ENCODE results near the gene GRIN2C. TPM values are rescaled to one million over a fixed set of nuclear protein-coding genes. Genes with fewer than 3 reads are reported as not detected.

The GRIN2C gene
- total and polyA plus RNA-seq, 2 of the 4 experiments (the other 2 are of a cell fraction) = 0.22 TPM; not detected in 1

GRCh38 chr17:74903034-74903433 lies 43.3 kb upstream of the GRIN2C start:
- in situ Hi-C loops (cut with MboI; ENCODE audit: low sequenced_read_pairs) = no loop called here
- H3K9me3 ChIP-seq (ENCODE audit: control insufficient read depth, insufficient read depth, low read length) = no peaks in the 10 kb centered on the region
- H3K4me2 ChIP-seq (ENCODE audit: low read depth, low read length) = no peak overlapping the region
- no TSS peak for BruUV-seq (replicated peaks)
- no peak overlapping the region for H3K23ac ChIP-seq (ENCODE audit: low read depth, low read length)
- no peak overlapping the region for H2AFZ ChIP-seq (replicated peaks; ENCODE audit: low read length, poor library complexity)
- no peaks in the 10 kb centered on the region for H3K9me1 ChIP-seq (ENCODE audit: insufficient read depth, low read length)
- H3K14ac ChIP-seq (replicated peaks; ENCODE audit: low read depth, low read length) = no peak overlapping the region
- no peak overlapping the region for H3K4me3 ChIP-seq (ENCODE audit: insufficient read depth, low read depth, low read length)
- no peak for DNase-seq
- no peaks in the 10 kb centered on the region for H4K20me1 ChIP-seq (ENCODE audit: insufficient read depth, low read length)
- no peak overlapping the region for H3K56ac ChIP-seq (ENCODE audit: extremely low read depth, insufficient read depth, low read length)
- H2BK15ac ChIP-seq (ENCODE audit: low read depth, low read length) = no peak overlapping the region
- H2BK120ac ChIP-seq (ENCODE audit: low read depth, low read length) = no peak overlapping the region
- no peak overlapping the region for H3K4ac ChIP-seq (ENCODE audit: low read depth, low read length)
- no peaks in the 10 kb centered on the region for H3K79me1 ChIP-seq (ENCODE audit: low read depth in 1 of 2, low read length in 2 of 2)
- intact Hi-C loops (cut with micrococcal nuclease) = no loop called here
- H3K4me1 ChIP-seq (ENCODE audit: control insufficient read depth, insufficient read depth, low read length) = no peaks in the 10 kb centered on the region
- H2BK20ac ChIP-seq (ENCODE audit: low read depth, low read length) = no peak overlapping the region
- no peak overlapping the region for H3K18ac ChIP-seq (ENCODE audit: low read depth, low read length)
- H4K5ac ChIP-seq (ENCODE audit: low read depth, low read length) = no peak overlapping the region
- H3K27me3 ChIP-seq (ENCODE audit: control insufficient read depth, insufficient read depth, low read length) = peaks cover 38% of the 10 kb centered on the region
- H2BK5ac ChIP-seq (ENCODE audit: low read depth, low read length, poor library complexity, severe bottlenecking) = no peak overlapping the region
- H2AK9ac ChIP-seq (replicated peaks; ENCODE audit: low read depth, low read length, poor library complexity) = no peak overlapping the region
- H4K91ac ChIP-seq (ENCODE audit: insufficient read depth, low read depth, low read length) = no peak overlapping the region
- no peak overlapping the region for H4K8ac ChIP-seq (ENCODE audit: low read depth in 2 of 2, low read length in 2 of 2)
- CTCF ChIA-PET = no interaction called here
- H3K27ac ChIP-seq (ENCODE audit: insufficient read depth, low read length) = no peak overlapping the region
- dilution Hi-C loops (cut with HindIII; ENCODE audit: low sequenced_read_pairs, unreplicated experiment) = no loop called here
- 50% methylated on average over 1 of the region's 9 CpGs; no CpG with 5 or more reads in 1 of the 2 experiments for WGBS, 2 experiments (ENCODE audit: extremely low coverage in 2 of 2, insufficient read length in 1 of 2)
- POLR2A ChIA-PET (ENCODE audit: unreplicated experiment) = no interaction called here
- TF ChIP-seq RCOR1 (IDR thresholded peaks at IDR 0.05; ENCODE audit: insufficient replicate concordance, low read length) (no peak), CEBPB (IDR thresholded peaks at IDR 0.05; ENCODE audit: low read depth, low read length) (no peak), FOS (IDR thresholded peaks at IDR 0.05; ENCODE audit: low read depth, low read length) (no peak), MAFK (IDR thresholded peaks at IDR 0.05; ENCODE audit: low read depth, low read length) (no peak), MXI1 (IDR thresholded peaks at IDR 0.05; ENCODE audit: borderline replicate concordance, low read depth, low read length) (no peak)
- TF ChIP-seq, protein P1, sequence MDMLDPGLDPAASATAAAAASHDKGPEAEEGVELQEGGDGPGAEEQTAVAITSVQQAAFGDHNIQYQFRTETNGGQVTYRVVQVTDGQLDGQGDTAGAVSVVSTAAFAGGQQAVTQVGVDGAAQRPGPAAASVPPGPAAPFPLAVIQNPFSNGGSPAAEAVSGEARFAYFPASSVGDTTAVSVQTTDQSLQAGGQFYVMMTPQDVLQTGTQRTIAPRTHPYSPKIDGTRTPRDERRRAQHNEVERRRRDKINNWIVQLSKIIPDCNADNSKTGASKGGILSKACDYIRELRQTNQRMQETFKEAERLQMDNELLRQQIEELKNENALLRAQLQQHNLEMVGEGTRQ (IDR thresholded peaks at IDR 0.05; ENCODE audit: low read depth, low read length) = no peak
- ATAC-seq (ENCODE audit: low read depth) = no peak
- no peak overlapping the region for H2AK5ac ChIP-seq (ENCODE audit: low read depth, low read length)
- H3K9ac ChIP-seq (ENCODE audit: low read depth, low read length) = no peak overlapping the region
- H3K36me3 ChIP-seq (ENCODE audit: control insufficient read depth, insufficient read depth, low read length) = no peaks in the 10 kb centered on the region

Measured in IMR-90 (cell line).